GM19397 (cell line): ENCODE results near the gene NDC80.

ENCODE experiments used
- ATAC-seq: cut with Tn5 transposase; IDR thresholded peaks from one replicate; pipeline ENCODE4 v1.9.1; 2021; ENCODE audit warnings: mild to moderate bottlenecking, moderate library complexity; ENCODE audit not compliant: unreplicated experiment

Gene NDC80

GRCh38 chr18:2662990-2663389 lies 91.6 kb downstream of the NDC80 start:
- ATAC-seq = no peak
